HT-29 (cell line): ENCODE measurements around the gene PTBP2. TPM values are rescaled to one million over a fixed set of nuclear protein-coding genes. Genes with fewer than 3 reads are reported as not detected.

Source experiments
- DNase-seq: peaks from one replicate; pipeline ENCODE4 v3.0.0-alpha.2; 2015; ENCODE audit warnings: low spot score
- total RNA-seq: library from RNA; depleted of rRNA; stranded (reverse); fragments of >200 nt; shearing (Covaris generic); gene quantifications from 2 replicates; pipeline ENCODE4 v1.2.3, GENCODE V29; 2014

Gene PTBP2
- total RNA-seq, 1 experiment from 2014 or later, result 4.6 TPM

DNA sequence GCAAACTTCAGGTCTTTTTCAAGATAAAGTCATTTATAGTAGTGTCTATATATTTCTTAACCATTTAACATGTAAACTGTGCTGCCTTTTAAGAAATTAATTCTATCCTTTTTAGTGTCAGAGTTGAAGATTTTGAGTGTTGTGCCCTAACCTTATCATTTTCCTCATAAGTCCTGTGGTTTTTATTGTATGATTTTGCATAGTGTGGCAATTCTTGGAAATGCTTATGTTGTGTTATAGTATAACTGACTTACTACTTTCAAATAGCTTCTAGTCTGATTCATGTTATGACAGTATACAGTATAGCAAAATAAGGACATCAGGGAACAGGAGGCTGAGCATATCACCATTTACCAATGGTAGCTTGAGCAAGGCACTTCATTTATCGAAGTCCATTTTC lies 99.1 kb downstream of the PTBP2 start:
- no peak for DNase-seq

GRCh38 chr1:96825231-96825630 lies 103.6 kb downstream of the PTBP2 start:
- DNase-seq, result no peak

DNA sequence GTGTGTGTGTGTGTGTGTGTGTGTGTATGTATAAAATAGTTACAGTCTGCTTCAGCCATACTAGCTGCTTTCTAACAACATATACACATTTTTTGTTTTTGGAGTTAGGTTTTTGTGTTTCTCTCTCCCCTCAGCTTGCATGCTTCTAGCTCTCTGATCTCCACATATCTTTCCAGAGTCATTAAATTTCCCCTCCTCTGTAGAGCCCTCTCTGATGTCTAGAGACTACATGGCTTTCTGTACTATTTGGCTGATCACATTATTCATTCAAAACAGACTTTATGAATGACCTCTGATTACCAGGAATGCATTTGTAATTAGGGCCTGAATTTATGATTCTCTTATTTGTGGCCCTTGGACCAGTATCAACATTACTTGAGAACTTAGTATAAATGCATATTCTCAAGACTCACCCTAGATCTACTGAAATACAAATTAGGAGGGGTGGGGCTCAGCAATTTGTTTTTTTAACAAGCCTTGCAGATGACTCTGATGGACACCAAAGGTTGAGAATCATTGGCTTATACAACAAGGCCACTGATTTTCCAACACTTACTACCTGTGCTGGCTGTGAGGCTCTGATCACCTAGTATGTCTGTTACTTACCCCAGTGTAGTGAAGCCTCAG lies 104.5 kb downstream of the PTBP2 start:
- no peak for DNase-seq

- no peak for DNase-seq
Observed at GRCh38 chr1:96833376-96833775, 111.8 kb downstream of the PTBP2 start.

- DNase-seq, result no peak
Observed at GRCh38 chr1:96834986-96835385, 113.4 kb downstream of the PTBP2 start.

DNA sequence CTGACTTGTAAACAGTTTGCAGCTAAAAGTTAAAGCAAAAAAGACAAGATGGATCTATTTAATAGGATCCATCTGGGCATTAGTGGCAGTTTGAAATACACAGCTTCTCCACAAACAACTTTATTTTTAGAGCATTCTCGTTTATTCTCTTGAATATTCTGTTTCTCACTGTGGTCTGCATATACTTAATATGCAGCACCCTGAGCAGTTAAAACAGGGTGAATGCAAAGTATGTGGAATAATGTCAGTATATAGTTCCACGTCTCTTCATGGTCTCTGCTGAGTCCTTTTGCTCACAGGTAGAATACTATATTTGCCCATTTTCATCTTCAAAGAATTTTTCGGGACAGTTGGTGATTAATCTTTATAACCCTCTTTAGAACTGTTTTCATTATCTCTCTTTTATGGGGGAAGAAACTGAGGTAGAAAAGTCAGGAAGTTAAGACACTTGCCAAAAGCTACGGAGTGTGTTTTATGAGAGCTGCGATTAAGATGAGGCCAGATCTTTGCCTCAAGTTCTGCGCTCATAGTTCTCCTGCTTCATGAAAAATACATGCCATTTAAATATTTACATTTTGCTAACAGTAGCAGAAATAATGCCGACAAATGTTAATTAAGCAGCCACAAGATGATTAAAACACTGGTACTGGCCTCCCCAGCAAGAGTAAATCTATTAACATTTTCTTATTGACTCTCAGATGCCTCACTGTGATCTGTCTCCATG lies 115.6 kb downstream of the PTBP2 start:
- no peak for DNase-seq

GRCh38 chr1:96837781-96838216 lies 116.2 kb downstream of the PTBP2 start:
- no peak for DNase-seq

- DNase-seq, result no peak
Observed at GRCh38 chr1:96840396-96840795, 118.8 kb downstream of the PTBP2 start.

DNA sequence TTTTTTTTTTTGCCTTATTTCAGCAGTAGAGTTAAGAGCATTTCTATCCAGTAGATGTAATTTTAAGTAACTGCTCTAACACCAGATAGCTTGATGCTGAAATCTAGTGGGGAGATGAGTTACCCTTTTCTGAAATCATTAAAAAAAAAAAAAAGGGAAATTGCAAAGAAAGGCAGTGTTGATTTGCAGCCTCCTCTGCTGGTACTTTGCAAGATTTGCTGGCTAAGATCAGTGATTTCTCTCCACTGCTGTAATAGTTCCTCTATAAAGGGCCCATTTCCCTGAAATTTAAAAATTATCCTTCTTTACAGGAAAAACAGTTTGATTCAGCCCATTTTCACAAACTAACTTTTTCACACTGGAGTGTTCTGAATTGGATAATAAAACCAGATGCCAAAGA lies 120.6 kb downstream of the PTBP2 start:
- no peak for DNase-seq

- DNase-seq, result no peak
Observed at GRCh38 chr1:96843196-96843595, 121.6 kb downstream of the PTBP2 start.

GRCh38 chr1:96843601-96844000 lies 122.0 kb downstream of the PTBP2 start:
- no peak for DNase-seq

DNA sequence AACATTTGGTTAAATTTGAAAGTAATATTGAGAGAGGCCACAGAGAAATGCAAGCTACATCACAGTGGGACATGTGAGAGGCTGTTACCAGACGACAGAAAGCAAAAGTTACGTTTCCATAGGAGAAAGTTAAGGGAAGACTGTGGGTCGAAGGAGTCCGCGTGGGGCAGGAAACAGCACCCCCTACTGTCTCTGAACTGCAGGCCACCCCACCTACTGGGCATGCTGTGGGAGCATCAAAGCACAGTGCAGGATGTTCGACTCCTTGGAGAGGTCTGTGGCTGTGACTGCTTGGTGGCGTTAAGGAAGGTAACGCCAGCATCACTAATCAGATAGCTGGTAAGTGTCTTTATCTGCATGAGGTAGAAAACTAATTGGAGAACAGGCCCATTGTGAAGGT lies 123.9 kb downstream of the PTBP2 start:
- DNase-seq, result peak; percentile 29

- DNase-seq, result no peak
Observed at GRCh38 chr1:96861836-96862235, 140.3 kb downstream of the PTBP2 start.

DNA sequence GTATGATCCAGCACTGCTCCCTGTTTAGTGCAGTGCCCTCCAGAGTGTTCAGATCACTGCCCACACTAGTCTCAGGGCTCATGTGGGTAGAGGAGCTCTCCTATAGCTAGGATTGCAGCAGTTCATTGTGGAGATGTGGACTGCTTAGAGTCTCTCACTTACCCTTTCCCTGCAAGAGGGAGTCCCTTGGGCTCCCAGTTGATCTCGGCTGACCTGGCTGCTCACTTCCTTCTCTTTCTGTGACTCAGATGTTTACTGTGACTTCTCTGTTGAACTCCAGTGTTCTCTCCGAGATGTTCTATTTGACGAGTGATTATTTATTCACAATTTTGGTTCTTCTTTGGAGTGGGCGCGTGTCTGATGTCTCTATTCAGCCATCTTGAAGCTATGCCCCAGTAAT lies 141.9 kb downstream of the PTBP2 start:
- no peak for DNase-seq
